DMS53 treated with DMSO at 0.1 percent for 48 hours (cell line): ENCODE data around the gene THAP7.
"Not testable (repeated sequence)": the region's sequence is repeated elsewhere in the genome, so short reads cannot be mapped to it uniquely, and the experiment has no call there.

Experiments
- DNase-seq: peaks from one replicate; lab custom pipeline; 2025; ENCODE audit not compliant: unreplicated experiment; lab: John Stamatoyannopoulos, UW

The THAP7 gene, protein sequence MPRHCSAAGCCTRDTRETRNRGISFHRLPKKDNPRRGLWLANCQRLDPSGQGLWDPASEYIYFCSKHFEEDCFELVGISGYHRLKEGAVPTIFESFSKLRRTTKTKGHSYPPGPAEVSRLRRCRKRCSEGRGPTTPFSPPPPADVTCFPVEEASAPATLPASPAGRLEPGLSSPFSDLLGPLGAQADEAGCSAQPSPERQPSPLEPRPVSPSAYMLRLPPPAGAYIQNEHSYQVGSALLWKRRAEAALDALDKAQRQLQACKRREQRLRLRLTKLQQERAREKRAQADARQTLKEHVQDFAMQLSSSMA

GRCh38 chr22:21001601-21002325 is at the start of gene THAP7:
TSS of gene THAP7 (minus strand) at chr22:21002118. CDS start at chr22:21001911, 207 bp downstream.
- peak; percentile 60 for DNase-seq

DNA sequence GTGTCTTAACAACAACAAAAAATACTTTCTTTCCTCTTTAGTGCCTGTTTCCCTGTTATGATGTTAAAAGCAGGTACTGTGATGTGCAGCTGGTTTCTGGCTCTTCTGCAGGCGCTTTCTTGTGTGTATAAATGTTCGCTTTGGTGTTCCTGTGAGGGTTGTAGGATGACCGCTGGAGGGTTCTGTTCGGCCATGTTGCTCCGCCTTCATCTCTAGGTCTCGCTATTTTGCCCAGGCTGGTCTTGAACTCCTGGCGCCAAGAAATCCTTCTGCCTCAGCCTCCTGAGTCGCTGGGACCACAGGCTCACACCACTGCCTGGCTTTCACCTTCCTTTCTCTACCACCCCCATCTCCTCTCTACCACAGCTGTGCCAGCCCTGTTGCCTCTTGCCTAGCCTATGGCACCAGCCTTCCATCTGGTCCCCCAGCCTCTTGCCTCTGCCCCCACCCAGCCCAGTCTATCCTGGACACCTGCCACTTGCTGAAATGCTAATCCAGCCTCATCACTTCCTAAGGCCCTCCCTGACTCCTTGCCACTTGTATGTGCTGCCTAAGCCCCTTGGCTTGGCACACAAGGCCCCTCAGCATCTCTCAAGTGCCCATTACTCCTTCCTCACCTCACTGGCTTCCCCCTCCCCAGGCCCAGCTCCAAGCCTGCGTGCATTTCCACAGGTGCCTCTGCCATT is 49.4 kb upstream of the THAP7 start:
- DNase-seq: no peak

DNA sequence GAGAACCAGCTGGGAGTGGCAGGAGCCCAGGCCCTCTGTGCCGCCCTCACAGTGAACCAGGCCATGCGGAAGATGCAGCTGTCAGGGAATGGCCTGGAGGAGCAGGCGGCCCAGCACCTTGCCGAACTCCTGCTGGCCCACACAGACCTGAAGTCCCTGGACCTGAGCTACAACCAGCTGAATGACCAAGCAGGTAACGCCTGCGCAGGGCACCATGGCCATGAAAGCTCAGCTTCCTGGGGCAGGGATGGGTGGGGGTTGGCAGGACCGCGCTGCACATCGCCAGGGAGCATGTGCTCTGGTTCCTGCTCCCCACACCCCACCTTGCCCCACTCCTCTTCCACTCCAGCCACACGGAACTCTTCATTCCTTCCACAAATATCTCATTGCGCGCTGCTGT is 47.0 kb upstream of the THAP7 start:
- DNase-seq: not testable (repeated sequence)

DNA sequence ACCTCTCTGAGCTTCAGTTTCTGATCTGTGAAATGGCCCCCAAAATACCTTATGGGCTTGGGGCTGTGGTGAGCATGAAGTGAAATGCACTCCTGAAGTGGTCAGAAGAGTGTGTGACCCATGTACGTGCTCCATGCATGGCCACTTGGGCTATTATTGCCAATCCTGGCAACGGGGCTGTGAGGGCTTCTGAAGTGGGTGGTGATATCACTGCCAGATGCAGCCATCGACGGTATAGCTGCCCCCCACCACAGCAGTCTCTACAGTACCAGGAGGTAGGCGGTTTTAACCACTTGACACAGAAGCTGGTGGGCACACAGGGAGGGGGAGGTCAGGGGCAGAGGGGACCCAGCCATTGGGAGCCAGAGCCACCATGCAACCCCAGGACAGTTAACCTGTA is 46.5 kb upstream of the THAP7 start:
- not testable (repeated sequence) for DNase-seq

GRCh38 chr22:21047730-21048129 is 45.8 kb upstream of the THAP7 start:
- DNase-seq: peak; percentile 22

DNA sequence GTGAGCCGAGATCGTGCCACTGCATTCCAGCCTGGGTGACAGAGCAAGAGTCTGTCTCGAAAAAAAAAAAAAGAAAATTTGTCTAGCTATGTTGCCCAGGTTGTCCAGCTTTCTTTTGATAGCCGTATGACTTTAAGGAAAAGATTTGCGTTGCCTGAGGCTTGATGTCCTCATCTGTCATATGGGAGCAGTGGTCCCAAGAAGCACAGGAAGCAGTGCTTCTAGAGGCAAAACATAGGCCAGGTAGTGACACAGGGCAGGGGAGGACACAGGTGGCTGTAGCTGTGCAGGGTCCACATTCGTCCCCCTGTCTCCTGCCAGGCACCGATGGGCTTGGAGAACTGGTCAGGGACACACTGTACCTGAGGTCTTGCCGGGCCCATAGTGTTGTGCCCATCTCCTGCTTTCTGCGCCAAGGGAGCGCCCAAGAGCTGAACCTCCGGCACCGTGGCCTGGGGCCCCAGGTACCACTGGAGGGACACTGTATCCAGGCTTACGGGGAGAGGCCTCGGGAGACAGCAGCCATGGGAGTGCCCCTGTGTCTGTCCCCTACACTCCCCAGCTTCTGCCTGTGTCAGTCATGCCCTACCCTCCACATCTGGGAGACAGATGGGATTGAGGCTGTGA is 45.2 kb upstream of the THAP7 start:
- no peak for DNase-seq

DNA sequence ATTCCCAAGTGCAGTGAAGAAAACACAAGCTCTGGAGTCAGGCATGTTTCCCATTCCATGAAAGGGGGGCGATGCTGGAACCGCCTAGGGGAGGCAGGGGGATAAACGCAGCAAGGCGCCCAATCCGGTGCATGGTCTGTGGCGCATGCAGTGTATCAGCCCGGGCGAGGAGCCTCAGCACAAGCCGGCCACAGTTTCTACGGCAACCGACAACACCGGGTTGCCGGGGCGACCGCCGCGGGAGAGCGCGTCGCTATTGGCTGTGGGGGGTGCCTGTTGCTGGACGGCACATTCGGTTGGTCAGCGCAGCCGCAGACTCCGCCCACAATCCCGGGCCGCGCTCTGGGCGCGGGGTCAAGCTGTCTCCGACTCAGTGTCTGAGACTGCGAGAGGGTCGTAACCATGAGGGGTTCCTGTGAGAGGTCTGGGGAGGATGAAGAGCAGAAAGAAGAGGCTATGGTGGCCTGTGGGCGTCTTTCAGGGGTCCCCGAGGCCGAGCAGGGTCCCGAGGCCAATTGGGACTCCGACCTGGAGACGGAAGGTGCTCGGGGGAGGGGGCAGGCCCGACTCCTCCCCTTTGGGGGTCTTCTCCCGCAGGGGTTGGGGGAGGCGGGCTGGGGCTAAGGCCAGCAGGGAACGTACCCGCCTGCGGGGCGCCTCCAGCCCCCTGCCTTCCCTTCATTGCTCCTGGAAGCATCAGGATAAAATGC is 43.8 kb upstream of the THAP7 start, which contains the start of gene LRRC74B:
TSS of gene LRRC74B (plus strand) at position 362 of the 710 bp plus-strand sequence. CDS start at position 403, 41 bp downstream.
- DNase-seq: peak; percentile 15

GRCh38 chr22:21044931-21045584 is 43.1 kb upstream of the THAP7 start:
- DNase-seq: no peak

GRCh38 chr22:21043860-21044535 is 42.1 kb upstream of the THAP7 start:
- DNase-seq: no peak

DNA sequence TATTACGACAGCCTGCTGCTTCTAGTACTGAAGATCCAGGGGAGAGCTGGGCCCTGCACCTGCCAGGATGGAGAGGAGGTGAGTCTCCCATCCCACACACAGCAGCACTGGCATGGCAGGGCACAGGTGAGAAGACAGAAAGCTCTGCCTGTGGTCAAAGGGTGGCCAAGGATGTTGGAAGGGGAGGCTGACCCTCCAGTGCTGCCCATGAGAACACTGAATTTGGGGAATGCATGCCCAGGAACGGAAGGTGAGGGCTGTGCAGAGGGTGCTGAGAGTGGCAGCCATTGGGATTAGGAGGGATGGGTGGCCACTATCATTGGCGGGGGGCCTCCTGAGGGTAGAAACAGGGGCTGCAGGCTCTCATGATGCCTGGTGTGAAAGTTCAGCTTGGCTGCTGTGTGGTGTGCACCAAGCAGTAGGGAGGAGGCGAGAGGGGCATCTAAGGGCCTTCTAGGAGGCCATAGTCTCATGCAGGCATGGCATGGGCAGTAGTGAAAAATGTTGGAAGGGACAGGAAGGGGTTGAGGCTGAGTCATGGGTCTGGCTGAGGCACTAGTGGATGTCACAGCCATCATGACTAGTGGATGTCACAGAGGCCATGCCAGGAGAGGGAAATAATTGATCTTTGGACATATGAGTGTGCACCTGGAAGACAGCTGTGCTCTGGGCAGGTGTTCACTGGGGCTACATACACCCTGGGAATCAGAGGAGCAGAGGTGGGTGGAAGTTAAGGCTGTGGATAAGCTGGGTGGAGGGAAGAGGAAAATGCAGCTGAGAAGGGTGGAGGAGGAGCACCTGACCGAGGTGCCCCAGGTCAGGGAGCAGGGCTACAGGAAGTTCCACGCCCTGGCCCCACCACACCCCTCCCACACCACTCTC is 41.3 kb upstream of the THAP7 start:
- peak; percentile 33 for DNase-seq

DNA sequence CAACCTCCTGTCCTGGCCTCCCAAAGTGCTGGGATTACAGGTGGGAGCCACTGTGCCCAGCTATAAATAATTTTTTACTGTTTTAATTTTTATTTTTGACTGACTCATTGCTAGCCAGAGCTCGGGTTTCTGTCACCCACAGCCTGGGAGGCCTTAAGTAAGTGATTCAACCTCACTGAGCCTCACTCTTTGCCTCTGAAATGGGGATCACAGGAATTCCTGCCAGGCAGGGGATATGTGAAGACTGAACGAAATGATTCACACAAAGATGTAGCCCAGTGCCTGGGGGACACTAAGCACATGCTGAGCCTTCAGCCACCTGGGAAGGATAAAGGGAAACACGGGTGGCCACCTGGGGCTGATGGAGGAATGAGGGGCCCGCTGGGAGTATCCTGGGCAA is 40.0 kb upstream of the THAP7 start:
- no peak for DNase-seq

DNA sequence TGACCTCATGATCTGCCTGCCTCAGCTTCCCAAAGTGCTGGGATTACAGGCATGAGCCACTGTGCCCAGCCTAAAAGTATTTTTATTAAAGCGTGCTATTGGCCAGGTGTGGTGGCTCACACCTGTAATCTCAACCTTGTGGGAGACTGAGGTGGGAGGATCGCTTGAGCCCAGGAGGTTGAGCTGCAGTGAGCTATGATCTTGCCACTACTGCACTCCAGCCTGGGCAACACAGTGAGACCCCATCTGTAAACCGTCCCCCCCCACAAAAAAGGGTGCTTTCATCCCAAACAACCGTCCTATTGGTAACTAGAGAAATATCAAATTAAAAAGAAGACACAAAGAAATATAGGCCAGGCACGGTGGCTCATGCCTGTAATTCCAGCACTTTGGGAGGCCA is 37.2 kb upstream of the THAP7 start:
- DNase-seq: not testable (repeated sequence)

DNA sequence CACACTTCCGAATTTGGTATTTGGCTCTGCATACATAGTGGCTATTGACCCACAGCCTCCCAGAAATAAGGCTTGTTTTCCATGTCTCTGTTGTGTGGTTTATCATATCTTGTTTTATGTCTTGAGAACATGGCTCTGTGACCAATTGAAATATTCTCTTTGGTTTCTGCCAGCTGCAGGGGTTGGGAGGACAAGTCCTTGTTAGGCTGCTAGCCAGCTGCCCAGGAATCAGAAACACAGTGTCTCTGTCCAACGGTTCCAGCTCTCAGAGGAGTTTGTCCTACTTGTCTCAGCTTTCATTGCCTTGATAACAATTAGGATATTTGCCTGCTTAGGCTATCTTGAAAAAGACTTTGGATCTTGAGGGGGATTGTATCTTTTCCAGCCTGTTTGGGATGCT is 36.5 kb upstream of the THAP7 start:
- no peak for DNase-seq

- DNase-seq: no peak
These were observed 33.1 kb upstream of the THAP7 start for GRCh38 chr22:21034989-21035388.

DNA sequence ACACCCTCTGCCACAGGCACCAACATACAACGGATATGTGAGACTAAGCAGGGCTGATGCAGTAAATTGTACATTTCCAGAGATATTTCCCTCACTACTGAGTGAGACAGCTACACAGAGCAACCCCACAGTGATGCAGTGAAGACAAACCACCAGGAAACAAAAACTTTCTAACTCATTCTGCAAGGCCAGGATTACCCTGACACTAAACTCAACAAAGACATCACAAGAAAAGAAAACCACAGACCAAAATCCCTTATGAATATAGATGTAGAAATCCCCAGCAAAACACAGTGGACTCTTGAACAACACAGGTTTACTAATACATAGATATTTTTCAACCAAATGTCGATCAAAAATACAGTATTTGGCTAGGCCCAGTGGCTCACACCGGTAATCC is 32.0 kb upstream of the THAP7 start:
- no peak for DNase-seq

DNA sequence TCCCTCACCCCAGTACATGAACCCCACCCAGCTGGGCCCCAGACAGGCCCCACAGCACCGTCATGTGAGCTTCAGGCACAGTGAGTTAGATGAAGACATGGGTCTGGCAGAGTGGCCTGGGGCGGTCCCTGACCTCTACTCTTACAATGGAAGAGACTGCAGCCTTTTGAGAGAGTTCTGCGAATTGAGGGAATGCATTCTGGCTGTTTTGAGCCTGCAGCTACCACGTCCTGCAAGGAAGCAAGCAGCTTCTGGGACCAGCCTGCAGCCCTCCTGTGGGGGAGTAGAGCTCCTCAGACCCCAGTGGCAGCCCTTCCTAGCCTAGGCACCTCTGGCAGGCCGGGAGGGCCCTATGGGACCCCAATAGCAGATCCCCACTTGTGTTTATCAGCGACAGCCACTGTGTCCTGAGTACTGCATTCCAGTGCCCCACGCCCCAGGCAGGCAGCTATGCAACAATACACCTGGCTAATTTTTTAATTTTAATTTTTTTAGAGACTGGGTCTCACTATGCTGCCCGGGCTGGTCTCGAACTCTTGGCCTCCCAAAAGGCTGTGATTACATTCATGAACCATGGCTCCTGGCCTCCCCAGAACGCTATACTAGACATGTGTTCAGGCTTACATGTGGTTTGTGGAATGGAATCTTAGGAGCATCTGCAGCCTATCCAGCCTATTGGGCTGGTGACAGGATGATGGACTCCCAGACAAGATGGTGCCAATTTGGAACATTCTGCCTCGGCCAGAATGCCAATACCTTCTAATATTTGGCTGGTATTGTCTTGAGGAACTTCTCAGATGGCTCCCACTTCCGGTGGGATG is 31.2 kb upstream of the THAP7 start:
- no peak for DNase-seq

GRCh38 chr22:21032037-21032867 is 30.3 kb upstream of the THAP7 start, which contains the start of gene SLC7A4:
TSS of gene SLC7A4 (minus strand) at chr22:21032561. CDS start at chr22:21031812, 749 bp downstream.
- DNase-seq: no peak
